AG10803 (cell line): Measurements from ENCODE around the gene UBASH3B.
A peak's percentile ranks its signal among the peaks of the same experiment; 100 is the strongest.

Experiments used
- DNase-seq: peaks from one replicate; pipeline ENCODE4 v3.0.0; 2010; ENCODE audit warnings: low read depth
- H3K4me3 ChIP-seq: 2 replicates; pipeline ENCODE4 v1.5.1; 2011; ENCODE audit warnings: mild to moderate bottlenecking, low read length, control low read depth
- CTCF ChIP-seq: conservative IDR thresholded peaks from 2 replicates; pipeline ENCODE4 v1.5.1; 2011; ENCODE audit warnings: mild to moderate bottlenecking, low read length, control low read depth, inconsistent platforms

UBASH3B gene

GRCh38 chr11:122808478-122808869 is 153.0 kb downstream of the UBASH3B start:
- H3K4me3 ChIP-seq: no peak overlapping the region
- TF ChIP-seq CTCF: no peak
- peak; percentile 54 for DNase-seq

GRCh38 chr11:122809866-122810265 is 154.3 kb downstream of the UBASH3B start:
- no peak overlapping the region for H3K4me3 ChIP-seq
- peak; percentile 36 for DNase-seq
- no peak for TF ChIP-seq CTCF

- DNase-seq: no peak
- no peak overlapping the region for H3K4me3 ChIP-seq
- no peak for TF ChIP-seq CTCF
These were observed 156.2 kb downstream of the UBASH3B start for GRCh38 chr11:122811721-122812120.

GRCh38 chr11:122812638-122813037 is 157.1 kb downstream of the UBASH3B start:
- H3K4me3 ChIP-seq: no peak overlapping the region
- no peak for DNase-seq
- TF ChIP-seq CTCF: no peak

GRCh38 chr11:122813176-122813893 is 157.8 kb downstream of the UBASH3B start:
- no peak for TF ChIP-seq CTCF
- H3K4me3 ChIP-seq: no peak overlapping the region
- no peak for DNase-seq

- no peak for DNase-seq
- TF ChIP-seq CTCF: no peak
- H3K4me3 ChIP-seq: no peak overlapping the region
These were observed 158.4 kb downstream of the UBASH3B start for GRCh38 chr11:122813894-122814270.

- TF ChIP-seq CTCF: no peak; the same call in 1 of the 2 replicates
- H3K4me3 ChIP-seq: no peak overlapping the region
- DNase-seq: no peak
These were observed 158.9 kb downstream of the UBASH3B start for GRCh38 chr11:122814401-122814800.
